HepG2 (cell line): ENCODE results near the gene HSPA1A. TPM values are rescaled to one million over a fixed set of nuclear protein-coding genes. Genes with fewer than 3 reads are reported as not detected.

Source experiments
- GTF3A ChIP-seq: sonication (generic); formaldehyde crosslinking; conservative IDR thresholded peaks from 2 replicates; pipeline ENCODE4 v1.4.0; 2020; ENCODE audit warnings: mild to moderate bottlenecking, missing genetic modification reagents
- HNF1B ChIP-seq: sonication (generic); formaldehyde crosslinking; IDR thresholded peaks from 2 replicates; pipeline ENCODE4 v1.5.1; 2020; ENCODE audit warnings: mild to moderate bottlenecking, moderate library complexity, missing genetic modification reagents
- NR2C2 ChIP-seq: sonication (generic); formaldehyde crosslinking; IDR thresholded peaks from 2 replicates; pipeline ENCODE4 v1.4.0; 2020; ENCODE audit warnings: missing genetic modification reagents, mild to moderate bottlenecking, moderate library complexity, borderline replicate concordance
- ONECUT2 ChIP-seq: sonication (generic); formaldehyde crosslinking; IDR thresholded peaks from 2 replicates; pipeline ENCODE4 v1.4.0; 2020; ENCODE audit warnings: missing genetic modification reagents
- SMYD3 ChIP-seq: sonication (generic); formaldehyde crosslinking; IDR thresholded peaks from 2 replicates; pipeline ENCODE4 v1.8.1; 2023; ENCODE audit warnings: mild to moderate bottlenecking, missing genetic modification reagents
- TEAD2 ChIP-seq: sonication (generic); formaldehyde crosslinking; IDR thresholded peaks from 2 replicates; pipeline ENCODE4 v1.9.0; 2021; ENCODE audit warnings: missing genetic modification reagents
- ZBTB7A ChIP-seq: sonication (generic); formaldehyde crosslinking; IDR thresholded peaks from 2 replicates; pipeline ENCODE4 v1.8.0; 2022; ENCODE audit warnings: mild to moderate bottlenecking, missing genetic modification reagents
- ZNF652 ChIP-seq: IDR thresholded peaks from 2 replicates; pipeline ENCODE4 v1.6.1; 2016; ENCODE audit warnings: low read depth, borderline replicate concordance
- polyA plus RNA-seq, 8 experiments: library from polyadenylated mRNA; depleted of rRNA in 3 of 8; stranded (reverse) in 7 of 8; unstranded in 1 of 8; fragments of >200 nt; fragmentation: Illumina TruSeq in 4 of 8; extraction: Trizol in 4 of 8; gene quantifications; 2 replicates each; pipeline versions ENCODE4 v1.2.1 to v1.2.3, GENCODE V29; 2011 to 2016; ENCODE audit warnings: low read depth in 4 of 8, missing spikeins in 1 of 8, mixed read lengths in 1 of 8; ENCODE audit not compliant: insufficient read depth in 1 of 8
- total RNA-seq, 5 experiments: library from RNA; depleted of rRNA; stranded (reverse); fragments of >200 nt; fragmentation: Illumina TruSeq; extraction: Trizol; gene quantifications; 2 replicates each; pipeline ENCODE4 v1.2.3, GENCODE V29; 2016; ENCODE audit warnings: low read depth in 1 of 5
- TF ChIP-seq, protein P1 (sequence below): sonication (generic); formaldehyde crosslinking; IDR thresholded peaks from 2 replicates; pipeline ENCODE4 v1.5.1; 2020; ENCODE audit warnings: missing genetic modification reagents, mild to moderate bottlenecking, borderline replicate concordance
- TF ChIP-seq, protein P2 (sequence below): fragments of 450-650 bp; IDR thresholded peaks from 2 replicates; pipeline ENCODE4 v1.6.1; 2017; ENCODE audit warnings: mild to moderate bottlenecking
- TF ChIP-seq, protein P3 (sequence below): sonication (generic); formaldehyde crosslinking; IDR thresholded peaks from 2 replicates; pipeline ENCODE4 v1.4.0; 2020; ENCODE audit warnings: mild to moderate bottlenecking, missing genetic modification reagents

HSPA1A gene
- total and polyA plus RNA-seq, 2 of the 13 experiments (the other 11 are each of a cell fraction or from before 2014, with no cell fraction given) = 44.5 to 85.0 TPM

GRCh38 chr6:31781244-31782125 lies 33.9 kb upstream of the HSPA1A start (continued):
- TF ChIP-seq, protein P1, sequence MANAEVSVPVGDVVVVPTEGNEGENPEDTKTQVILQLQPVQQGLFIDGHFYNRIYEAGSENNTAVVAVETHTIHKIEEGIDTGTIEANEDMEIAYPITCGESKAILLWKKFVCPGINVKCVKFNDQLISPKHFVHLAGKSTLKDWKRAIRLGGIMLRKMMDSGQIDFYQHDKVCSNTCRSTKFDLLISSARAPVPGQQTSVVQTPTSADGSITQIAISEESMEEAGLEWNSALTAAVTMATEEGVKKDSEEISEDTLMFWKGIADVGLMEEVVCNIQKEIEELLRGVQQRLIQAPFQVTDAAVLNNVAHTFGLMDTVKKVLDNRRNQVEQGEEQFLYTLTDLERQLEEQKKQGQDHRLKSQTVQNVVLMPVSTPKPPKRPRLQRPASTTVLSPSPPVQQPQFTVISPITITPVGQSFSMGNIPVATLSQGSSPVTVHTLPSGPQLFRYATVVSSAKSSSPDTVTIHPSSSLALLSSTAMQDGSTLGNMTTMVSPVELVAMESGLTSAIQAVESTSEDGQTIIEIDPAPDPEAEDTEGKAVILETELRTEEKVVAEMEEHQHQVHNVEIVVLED = no peak
- TF ChIP-seq ONECUT2 (CRISPR knock-in tag) (no peak), NR2C2 (CRISPR knock-in tag) (peak; percentile 35; the same call in 1 of the 2 replicates), TEAD2 (CRISPR knock-in tag) (no peak), HNF1B (CRISPR knock-in tag) (no peak), ZBTB7A (no peak), ZNF652 (no peak), SMYD3 (CRISPR knock-in tag) (no peak), GTF3A (no peak)
- TF ChIP-seq, protein P2, sequence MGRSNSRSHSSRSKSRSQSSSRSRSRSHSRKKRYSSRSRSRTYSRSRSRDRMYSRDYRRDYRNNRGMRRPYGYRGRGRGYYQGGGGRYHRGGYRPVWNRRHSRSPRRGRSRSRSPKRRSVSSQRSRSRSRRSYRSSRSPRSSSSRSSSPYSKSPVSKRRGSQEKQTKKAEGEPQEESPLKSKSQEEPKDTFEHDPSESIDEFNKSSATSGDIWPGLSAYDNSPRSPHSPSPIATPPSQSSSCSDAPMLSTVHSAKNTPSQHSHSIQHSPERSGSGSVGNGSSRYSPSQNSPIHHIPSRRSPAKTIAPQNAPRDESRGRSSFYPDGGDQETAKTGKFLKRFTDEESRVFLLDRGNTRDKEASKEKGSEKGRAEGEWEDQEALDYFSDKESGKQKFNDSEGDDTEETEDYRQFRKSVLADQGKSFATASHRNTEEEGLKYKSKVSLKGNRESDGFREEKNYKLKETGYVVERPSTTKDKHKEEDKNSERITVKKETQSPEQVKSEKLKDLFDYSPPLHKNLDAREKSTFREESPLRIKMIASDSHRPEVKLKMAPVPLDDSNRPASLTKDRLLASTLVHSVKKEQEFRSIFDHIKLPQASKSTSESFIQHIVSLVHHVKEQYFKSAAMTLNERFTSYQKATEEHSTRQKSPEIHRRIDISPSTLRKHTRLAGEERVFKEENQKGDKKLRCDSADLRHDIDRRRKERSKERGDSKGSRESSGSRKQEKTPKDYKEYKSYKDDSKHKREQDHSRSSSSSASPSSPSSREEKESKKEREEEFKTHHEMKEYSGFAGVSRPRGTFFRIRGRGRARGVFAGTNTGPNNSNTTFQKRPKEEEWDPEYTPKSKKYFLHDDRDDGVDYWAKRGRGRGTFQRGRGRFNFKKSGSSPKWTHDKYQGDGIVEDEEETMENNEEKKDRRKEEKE = no peak
- TF ChIP-seq, protein P3, sequence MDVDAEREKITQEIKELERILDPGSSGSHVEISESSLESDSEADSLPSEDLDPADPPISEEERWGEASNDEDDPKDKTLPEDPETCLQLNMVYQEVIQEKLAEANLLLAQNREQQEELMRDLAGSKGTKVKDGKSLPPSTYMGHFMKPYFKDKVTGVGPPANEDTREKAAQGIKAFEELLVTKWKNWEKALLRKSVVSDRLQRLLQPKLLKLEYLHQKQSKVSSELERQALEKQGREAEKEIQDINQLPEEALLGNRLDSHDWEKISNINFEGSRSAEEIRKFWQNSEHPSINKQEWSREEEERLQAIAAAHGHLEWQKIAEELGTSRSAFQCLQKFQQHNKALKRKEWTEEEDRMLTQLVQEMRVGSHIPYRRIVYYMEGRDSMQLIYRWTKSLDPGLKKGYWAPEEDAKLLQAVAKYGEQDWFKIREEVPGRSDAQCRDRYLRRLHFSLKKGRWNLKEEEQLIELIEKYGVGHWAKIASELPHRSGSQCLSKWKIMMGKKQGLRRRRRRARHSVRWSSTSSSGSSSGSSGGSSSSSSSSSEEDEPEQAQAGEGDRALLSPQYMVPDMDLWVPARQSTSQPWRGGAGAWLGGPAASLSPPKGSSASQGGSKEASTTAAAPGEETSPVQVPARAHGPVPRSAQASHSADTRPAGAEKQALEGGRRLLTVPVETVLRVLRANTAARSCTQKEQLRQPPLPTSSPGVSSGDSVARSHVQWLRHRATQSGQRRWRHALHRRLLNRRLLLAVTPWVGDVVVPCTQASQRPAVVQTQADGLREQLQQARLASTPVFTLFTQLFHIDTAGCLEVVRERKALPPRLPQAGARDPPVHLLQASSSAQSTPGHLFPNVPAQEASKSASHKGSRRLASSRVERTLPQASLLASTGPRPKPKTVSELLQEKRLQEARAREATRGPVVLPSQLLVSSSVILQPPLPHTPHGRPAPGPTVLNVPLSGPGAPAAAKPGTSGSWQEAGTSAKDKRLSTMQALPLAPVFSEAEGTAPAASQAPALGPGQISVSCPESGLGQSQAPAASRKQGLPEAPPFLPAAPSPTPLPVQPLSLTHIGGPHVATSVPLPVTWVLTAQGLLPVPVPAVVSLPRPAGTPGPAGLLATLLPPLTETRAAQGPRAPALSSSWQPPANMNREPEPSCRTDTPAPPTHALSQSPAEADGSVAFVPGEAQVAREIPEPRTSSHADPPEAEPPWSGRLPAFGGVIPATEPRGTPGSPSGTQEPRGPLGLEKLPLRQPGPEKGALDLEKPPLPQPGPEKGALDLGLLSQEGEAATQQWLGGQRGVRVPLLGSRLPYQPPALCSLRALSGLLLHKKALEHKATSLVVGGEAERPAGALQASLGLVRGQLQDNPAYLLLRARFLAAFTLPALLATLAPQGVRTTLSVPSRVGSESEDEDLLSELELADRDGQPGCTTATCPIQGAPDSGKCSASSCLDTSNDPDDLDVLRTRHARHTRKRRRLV (CRISPR knock-in tag) = no peak
